Lower leg skin (tissue), 3 donors: ENCODE data around the gene LMOD3.

Experiments
- CTCF ChIP-seq, 3 donors: fragments of 450-650 bp; IDR thresholded peaks; one replicate each; pipeline ENCODE4 v1.5.1; 2016; ENCODE audit warnings: antibody characterized with exemption in 3 of 3, mild to moderate bottlenecking in 3 of 3, moderate library complexity in 2 of 3
- POLR2A ChIP-seq, 2 donors: fragments of 450-650 bp; IDR thresholded peaks; one replicate each; pipeline ENCODE4 v1.6.1; 2016 to 2017; ENCODE audit warnings: antibody characterized with exemption in 2 of 2, mild to moderate bottlenecking in 1 of 2, moderate library complexity in 1 of 2

- no peak for TF ChIP-seq CTCF (IDR thresholded peaks at IDR 0.05)
- no peak for TF ChIP-seq POLR2A (IDR thresholded peaks at IDR 0.05)
Observed at GRCh38 chr3:69088063-69088462, 34.3 kb downstream of the LMOD3 start.
